NCI-H2227 treated with DMSO at 0.1 percent for 48 hours (cell line): ENCODE data around the gene POFUT1.
"Not testable (repeated sequence)": the region's sequence is repeated elsewhere in the genome, so short reads cannot be mapped to it uniquely, and the experiment has no call there.

Experiments
- DNase-seq: peaks from one replicate; lab custom pipeline; 2025; lab: John Stamatoyannopoulos, UW

Gene POFUT1

DNA sequence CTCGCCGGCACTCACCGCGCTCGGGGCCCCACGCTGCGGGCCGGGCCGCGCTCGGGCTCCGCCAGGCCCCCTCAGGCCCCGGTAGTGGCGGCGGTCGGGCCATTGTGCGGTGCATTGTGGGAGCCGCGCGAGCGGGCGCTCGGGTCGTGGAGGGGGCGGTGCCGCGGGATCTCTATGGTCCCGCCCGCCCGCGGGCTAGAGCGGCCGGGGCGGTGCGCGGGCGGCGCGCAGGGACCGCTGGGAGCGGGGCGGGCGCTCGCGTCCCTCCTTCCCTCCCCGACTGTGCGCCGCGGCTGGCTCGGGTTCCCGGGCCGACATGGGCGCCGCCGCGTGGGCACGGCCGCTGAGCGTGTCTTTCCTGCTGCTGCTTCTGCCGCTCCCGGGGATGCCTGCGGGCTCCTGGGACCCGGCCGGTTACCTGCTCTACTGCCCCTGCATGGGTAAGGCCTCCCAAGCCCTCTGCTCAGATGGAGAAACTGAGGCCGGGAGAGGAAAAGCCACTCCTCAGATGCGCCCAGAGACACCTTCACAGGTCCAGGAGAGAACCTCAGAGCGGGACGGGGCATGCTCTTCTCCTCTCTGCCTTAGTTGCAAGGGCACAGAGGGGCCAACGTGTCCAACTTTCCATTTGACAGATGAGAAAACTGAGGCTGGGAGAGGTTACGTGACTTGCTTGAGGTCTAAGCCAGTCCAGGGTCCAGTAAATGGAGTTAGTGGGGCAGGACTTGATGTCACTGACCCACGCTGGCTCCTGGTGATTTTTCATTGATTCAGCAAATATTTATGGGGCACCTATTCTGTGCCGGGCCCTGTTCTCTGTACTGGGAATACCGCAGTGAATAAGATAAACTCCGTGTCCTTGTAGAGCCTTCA lies at the start of gene POFUT1, which contains the start of gene PLAGL2:
POFUT1 (plus strand) TSS at position 255 of the 873 bp plus-strand sequence; CDS start at position 317, 62 bp downstream.
PLAGL2 (minus strand) TSS at position 118 of the 873 bp plus-strand sequence. CDS start 5,565 bp downstream, outside the sequence.
- DNase-seq: peak; percentile 80

DNA sequence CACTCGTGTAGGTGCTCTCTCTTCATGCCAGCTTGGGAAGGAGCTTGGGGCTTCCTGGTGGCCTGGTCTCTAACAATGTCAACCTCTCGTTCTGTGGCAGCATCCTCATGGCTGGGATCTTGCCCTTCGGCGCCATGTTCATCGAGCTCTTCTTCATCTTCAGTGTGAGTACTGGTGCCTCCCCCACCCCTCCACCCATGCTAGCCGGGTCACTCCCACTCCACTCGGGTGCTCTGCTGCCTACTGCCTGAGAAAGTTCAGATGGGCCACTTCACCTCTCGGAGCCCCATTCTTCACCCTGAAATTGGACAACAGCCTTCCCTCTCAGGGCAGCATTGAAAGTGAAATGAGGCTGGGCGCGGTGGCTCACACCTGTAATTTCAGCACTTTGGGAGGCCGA lies 49.3 kb upstream of the POFUT1 start:
- DNase-seq: no peak

DNA sequence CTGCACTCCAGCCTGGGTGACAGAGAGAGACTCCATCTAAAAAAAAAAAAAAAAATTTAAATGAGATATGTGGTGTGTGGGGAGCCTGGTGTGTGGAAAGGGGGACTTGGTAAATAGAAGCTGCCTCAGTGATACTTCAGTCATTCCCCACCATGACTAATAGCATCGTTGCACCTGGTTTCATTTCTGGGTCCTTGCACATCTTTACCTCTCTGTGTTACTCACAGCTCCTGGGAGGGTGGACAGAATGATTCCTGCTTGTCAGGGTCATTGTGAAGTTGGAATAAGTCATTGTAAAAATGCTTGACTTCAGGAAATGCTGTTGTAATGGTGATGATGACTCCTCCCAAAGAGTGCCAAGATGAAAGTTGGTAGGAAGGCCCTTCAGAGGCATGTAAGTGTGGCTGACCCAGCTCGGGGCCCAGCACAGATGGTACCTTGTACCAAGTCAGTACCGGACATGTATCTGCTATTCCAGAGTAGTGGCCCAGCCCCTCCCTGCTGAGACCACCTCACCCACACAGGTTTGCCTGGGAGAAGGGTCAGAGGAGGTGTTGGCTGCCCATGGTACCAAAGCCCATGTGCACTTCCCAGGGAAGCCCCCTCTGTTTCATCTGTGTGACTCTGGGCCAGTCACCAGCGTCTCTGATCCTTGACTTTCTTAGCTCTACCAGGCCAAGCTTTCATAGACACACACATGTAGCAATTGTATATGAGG lies 48.6 kb upstream of the POFUT1 start:
- no peak for DNase-seq

DNA sequence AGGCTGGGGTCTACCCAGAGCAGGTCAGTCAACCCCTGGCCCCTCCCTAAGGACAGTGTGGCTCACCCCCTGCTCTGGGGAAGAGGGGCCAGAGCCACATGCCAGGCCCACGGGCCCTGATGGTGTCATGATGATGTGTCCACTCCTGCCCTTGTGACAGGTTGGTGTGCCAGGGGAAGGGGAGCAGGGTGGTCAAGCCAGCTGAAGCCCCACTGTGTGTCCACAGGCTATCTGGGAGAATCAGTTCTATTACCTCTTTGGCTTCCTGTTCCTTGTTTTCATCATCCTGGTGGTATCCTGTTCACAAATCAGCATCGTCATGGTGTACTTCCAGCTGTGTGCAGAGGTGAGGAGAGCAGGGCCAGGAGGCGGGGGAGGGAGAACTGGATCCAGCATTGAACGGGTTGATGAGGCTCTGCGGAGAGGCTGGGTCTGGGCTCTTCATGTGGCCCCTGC lies 47.9 kb upstream of the POFUT1 start:
- no peak for DNase-seq

DNA sequence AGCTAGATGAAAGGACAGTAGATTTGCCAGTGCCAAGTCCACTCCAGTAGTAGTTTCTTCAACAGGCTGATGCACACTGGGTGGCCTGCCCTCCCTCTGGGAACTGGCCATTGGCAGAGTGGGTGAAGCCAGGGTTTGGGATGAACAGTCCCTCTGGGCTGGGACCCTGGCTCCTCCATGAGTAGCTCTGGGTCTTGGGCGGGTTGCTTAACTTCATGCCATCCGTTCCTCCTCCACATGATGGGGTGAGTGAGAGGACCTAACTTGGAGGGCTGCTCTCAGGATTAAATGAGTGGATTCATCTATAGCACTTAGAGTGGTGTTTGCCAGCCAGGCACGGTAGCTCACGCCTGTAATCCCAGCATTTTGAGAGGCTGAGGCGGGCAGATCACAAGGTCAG lies 47.3 kb upstream of the POFUT1 start:
- no peak for DNase-seq

DNA sequence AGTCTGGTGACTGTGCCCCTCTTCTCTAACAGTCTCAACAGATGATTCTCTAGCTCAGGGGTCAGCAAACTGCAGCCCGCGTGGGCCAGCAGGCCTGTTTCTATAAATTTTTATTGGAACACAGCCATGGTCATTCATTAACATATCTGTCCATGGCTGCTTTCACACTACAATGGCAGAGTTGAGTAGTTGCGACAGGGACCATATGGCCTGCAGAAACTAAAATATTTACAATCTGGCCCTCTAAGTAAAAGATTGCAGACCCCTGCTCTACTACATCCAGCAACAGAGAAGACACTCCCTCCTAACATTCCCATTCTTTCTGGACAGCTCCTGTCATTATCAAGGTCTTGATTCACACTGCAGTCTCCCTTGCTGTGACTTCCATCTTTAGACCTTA lies 45.3 kb upstream of the POFUT1 start:
- no peak for DNase-seq

DNA sequence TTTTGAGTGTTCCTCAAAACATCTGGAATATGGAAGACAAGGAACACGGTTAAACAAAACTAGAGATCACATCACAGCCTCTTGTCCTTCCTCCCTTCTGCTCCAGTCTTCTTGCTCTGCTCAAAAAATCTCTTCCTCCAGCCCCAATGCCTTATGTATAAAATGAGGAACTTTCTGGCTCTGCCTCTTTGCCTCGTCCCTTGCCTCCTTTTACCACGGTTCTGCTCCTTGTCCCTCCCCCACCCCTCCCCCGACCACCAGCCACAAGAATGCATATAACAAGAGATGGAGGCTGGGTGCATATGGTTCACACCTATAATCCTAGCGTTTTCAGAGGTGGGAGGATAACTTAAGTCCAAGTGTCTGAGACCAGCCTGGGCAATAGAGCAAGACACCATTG lies 43.7 kb upstream of the POFUT1 start:
- no peak for DNase-seq

DNA sequence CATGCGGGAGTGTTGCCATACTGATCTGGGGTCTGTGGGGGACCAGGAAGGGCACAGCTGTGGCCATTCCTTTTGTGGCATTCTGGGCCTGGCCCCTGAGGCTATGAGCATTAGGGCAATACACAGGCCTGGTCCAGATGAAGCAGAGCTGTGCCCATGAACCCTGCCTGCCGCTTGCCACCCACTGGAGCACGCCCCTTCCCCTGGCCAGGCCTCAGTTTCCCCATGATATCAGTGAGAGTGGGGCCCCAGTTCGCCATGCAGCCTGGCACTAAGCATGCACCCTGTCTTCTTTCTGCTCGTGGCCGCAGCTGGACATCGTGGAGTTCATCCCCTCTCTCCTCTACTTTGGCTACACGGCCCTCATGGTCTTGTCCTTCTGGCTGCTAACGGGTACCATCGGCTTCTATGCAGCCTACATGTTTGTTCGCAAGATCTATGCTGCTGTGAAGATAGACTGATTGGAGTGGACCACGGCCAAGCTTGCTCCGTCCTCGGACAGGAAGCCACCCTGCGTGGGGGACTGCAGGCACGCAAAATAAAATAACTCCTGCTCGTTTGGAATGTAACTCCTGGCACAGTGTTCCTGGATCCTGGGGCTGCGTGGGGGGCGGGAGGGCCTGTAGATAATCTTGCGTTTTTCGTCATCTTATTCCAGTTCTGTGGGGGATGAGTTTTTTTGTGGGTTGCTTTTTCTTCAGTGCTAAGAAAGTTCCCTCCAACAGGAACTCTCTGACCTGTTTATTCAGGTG lies 42.5 kb upstream of the POFUT1 start:
- no peak for DNase-seq

DNA sequence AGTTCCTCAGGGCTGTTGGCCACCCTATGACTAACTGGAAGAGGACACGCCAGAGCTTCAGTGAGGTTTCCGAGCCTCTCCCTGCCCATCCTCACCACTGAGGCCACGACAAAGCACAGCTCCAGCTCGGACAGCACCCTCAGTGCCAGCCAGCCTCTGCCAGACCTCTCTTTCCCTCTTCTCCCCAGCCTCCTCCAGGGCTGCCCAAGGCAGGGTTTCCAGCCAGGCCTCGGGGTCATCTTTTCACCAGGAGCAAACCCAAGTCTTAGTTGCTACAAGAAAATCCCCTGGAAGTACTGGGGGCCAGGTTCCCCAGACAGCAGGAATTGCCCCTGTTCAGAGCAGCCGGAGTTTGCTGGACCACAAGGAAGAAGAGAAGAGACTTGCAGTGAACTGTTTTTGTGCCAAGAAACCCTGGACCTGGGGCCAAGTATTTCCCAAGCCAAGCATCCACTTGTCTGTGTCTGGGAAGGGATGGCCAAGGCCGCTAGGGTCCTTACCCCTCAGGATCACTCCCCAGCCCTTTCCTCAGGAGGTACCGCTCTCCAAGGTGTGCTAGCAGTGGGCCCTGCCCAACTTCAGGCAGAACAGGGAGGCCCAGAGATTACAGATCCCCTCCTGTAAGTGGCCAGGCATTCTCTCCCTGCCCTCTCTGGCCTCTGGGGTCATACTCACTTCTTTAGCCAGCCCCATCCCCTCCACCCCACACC lies 41.7 kb upstream of the POFUT1 start:
- no peak for DNase-seq

DNA sequence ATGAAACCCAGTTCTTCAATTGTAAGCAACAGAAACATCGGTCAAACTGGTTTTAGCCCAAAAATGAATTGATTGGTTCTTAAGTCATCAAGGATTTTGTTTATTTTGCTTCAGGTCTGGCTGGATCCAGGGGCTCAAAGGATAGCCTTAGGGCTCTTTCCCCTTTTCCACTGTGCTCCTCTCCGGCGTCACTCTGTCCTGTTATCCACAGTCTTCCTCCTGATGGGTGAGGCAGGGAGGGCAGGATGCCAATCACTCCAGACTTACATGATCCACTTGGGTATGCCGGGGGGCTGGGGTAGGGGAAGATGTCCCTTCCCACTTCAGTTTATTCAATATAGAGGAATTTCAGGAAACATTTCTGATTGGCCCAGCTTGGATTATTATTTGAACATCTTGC lies 40.1 kb upstream of the POFUT1 start:
- no peak for DNase-seq

DNA sequence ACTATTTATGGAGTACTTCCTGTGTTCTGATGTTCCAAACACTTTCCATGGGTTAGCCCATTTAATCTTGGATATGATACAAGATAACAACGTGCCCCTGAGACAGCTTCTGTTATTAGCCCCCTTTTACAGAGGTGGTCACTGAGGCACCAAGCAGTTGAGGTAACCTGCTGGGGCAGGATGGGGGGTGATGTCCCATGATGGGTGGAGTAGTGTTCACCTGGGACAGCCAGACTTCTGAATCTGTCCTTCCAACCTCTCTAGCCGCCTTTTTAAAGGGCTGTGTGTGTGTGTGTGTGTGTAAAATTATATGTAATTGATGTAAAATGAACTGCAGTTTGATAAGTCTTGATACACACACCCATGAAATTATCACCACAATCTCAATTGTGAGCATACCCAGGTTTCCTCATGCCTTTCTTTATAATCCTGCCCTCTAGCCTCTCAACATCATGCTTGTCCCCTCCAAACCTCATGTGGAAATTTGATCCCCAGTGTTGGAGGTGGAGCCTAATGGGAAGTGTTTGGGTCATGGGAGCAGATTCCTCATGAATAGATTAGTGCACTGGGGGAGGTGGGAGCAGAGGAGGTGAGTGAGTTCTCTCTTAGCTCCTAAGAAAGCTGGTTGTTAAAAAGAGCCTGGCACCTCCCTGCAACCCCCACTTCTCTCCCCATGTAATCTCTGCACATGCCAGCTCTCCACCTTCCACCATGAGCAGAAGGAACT lies 39.3 kb upstream of the POFUT1 start:
- DNase-seq: peak; percentile 10

DNA sequence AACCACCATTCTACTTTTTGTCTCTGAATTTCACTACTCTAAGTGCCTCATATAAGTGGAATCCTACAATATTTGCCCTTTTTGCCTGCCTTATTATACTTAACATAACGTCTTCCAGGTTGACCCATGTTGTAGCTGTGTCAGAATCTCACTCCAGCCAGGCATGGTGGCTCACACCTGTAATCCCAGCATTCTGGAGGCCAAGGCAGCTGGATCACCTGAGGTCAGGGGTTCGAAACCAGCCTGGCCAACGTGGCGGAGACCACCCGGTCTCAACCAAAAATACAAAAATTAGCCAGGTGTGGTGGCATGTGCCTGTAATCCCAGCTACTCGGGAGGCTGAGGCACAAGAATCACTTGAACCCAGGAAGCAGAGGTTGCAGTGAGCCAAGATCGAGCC lies 30.0 kb upstream of the POFUT1 start:
- DNase-seq: not testable (repeated sequence)

DNA sequence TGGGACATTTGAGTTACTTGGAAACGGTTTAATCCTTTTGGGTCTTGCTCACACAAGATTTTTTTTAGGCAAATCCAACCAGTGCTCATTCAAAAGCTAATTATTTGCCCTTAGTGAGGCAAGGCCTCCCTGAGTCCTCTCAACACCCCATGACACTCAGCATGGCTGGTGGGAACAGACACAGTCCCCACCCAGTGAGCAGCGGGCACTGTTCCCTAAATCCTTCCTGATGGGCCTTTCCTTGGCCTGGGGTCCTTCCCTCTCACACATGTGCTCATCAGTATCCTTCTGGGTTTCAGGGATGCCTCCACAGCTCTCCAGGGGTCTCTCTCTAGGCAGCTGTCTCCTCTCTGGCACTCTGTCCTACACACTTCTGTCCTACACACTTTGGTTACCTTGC lies 28.2 kb upstream of the POFUT1 start:
- no peak for DNase-seq

DNA sequence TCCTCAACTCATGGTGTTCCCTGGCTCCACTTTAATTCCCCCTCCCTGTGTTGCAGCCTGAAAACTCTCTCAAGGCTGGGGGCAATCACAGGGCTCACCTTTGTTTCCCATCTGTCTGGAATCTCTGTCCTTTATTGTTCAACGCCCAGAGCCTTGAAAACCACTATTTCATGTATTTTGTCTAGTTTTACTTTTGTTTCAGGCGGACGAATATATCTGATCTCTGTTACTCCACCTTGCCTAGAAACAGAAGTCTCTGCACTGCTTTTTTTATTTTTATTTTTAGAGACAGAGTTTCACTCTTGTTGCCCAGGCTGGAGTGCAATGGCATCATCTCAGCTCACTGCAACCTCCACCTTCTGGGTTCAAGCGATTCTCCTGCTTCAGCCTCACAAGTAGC lies 27.7 kb upstream of the POFUT1 start:
- no peak for DNase-seq

DNA sequence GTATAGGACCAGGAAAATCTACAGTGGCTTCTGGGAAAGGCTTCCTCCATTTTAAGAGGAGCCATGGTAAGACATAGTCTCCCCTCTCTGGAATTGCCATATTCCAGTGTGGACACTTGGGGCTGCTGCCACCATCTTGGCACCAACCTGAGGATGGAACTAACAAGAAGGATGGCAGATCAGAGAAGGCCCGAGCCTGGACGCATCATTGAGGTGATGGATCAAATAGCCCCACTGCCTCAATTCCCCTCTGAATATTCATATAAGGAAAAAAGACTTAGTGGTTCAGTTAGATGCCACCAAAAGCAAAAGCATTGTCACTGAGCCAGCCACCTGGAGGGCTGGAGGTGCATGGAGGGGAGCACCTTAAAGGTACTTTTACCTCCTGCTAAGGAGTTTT lies 26.1 kb upstream of the POFUT1 start:
- DNase-seq: no peak

DNA sequence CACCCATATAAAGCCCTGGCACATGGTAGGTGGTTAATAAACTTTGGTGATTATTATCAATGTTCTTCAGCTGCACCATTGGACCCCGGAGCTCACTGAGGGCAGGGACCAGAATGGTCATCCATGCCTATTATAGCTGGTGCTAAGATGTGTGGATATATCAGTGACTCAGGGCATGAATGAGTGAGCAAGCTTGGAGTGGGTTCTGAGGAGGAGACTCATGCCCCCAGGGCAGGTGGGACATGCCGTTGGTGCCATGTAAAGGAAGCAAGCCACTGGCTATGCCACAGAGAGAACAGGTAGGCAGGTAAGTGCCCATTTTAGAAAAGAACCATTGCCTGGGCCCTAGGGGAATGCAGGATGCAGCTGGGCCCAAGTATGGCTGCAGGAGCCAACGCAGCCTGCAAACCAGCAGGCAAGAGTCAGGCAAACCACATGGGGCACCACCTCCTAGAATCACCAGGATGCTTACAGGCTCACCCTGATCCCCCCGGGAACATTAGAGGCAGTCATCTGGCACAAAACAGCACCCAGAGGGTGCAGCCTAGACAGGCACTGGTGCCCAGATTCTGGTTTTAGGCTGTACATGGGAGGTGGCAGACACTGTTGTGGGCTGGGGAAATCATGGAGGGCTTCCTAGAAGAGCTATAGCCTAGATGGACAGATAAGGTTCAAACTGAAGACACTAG lies 23.6 kb upstream of the POFUT1 start:
- DNase-seq: no peak

DNA sequence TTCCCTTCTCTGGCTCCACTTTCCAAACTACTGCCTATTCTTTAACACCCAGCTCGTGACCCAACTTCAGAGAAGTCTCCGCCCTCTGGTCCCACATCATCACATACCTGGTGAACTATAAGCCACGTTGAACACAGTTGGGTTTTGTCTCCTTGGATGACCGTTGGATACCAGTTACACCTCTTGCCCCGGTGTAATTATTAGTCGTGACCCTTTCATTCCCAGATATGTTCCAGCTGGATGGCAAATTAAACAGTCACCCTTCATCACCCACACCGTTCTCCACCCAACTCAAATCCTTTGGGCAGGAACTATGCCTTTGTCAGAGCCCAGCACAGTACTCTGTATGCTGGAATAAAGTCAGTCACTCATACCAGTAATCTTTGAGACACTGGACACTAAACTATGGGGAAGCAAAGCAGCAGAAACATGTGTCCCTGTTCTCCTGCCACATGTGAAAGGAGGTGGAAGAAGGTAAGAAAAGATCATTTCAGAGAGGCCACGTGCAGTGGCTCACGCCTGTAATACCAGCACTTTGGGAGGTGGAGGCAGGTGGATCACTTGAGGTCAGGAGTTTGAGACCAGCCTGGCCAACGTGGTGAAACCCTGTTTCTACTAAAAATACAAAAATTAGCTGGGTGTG lies 22.6 kb upstream of the POFUT1 start:
- DNase-seq: no peak

DNA sequence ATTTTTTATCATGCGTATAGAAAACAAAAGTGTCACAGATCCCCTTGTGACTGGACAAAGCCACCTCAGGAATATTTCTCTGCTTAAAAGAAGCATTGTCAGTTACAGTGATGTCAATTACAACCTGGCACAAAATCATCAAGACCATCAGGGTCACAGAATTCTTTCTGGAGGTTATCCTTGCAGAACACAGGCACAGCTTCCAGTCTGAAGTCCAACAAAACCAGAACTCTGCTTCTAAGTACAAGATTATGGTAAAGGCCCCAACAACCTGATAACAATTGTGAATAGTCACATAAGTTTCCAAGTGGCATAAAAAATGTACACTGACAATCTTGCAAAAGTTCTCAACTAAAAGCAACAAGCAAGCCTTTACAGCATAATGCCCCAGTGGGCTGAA lies 21.2 kb upstream of the POFUT1 start:
- DNase-seq: no peak

DNA sequence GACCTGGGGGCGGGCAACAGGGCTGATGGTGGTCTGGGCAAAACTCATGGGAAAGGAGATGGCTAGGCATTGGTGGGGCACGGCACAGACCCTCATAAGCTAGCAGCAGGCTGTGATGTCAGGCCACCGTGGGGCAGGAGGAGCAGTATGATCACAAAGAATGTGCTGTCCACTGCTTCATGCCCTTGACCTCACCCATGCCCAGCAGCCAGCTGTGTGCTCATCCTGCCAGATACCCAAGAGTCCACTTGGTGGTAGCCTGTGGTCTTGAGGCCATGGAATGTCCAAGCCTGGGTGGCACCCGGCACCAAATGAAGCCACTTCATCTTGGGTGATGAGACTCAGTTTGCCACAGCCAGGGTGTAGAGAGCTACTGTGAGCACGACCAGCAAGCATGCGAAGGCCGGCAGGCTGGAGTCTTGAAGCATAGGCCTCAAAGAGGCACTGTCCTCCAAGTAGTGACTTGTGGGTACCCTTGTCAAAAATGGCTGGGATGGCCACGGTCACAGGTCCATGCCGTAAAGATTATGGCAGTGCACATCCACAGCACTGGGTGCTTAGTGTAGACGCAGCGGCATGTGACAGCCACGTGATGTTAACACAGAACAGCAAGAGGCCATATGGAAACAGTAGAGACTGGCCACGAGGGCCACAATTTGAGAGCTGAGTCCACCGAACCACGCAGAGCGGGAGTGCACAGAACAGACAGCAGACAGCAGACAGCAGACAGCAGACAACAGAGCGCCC lies 19.1 kb upstream of the POFUT1 start:
- no peak for DNase-seq

DNA sequence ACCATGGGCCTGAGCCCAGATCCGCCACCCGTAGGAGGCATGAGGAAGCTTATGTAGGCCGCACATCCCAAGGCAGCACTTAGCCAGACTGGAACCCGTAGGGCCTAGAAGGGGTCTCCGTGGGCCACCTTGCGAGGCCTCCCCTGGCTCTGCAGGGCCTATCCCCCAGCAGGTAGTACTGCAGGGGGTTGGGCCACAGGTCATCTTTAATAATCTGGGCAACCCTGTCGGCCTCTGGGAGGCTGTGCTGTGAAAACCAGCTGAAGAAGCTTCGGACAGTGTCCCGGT lies 18.6 kb upstream of the POFUT1 start:
- no peak for DNase-seq
